Gastroesophageal sphincter (tissue), 4 donors: ENCODE measurements around the gene DDX5. TPM values are rescaled to one million over a fixed set of nuclear protein-coding genes. Genes with fewer than 3 reads are reported as not detected.

Experiments
- ATAC-seq: fragments of 150-250 bp; one replicate; pipeline ENCODE4 v1.9.1; 2016; ENCODE audit warnings: mild to moderate bottlenecking, moderate library complexity
- H3K27ac ChIP-seq, 4 donors: fragments of 200-600 bp; sonication (generic) in 3 of 4; 1 replicate in 3 of 4; 2 replicates in 1 of 4; pipeline ENCODE4 v1.5.1; 2016 to 2019
- H3K27me3 ChIP-seq: fragments of 200-600 bp; sonication (generic); one replicate; pipeline ENCODE4 v1.5.1; 2019
- H3K36me3 ChIP-seq, 2 donors: fragments of 200-600 bp; sonication (generic); one replicate each; pipeline ENCODE4 v1.5.1; 2019; ENCODE audit warnings: control low read depth in 1 of 2
- H3K4me1 ChIP-seq, 3 donors: fragments of 200-600 bp; sonication (generic); 1 replicate in 2 of 3; 2 replicates in 1 of 3; pipeline ENCODE4 v1.5.1; 2016 to 2019; ENCODE audit warnings: control low read depth in 2 of 3
- H3K4me3 ChIP-seq, 2 donors: fragments of 200-600 bp; sonication (generic); one replicate each; pipeline ENCODE4 v1.5.1; 2019; ENCODE audit warnings: mild to moderate bottlenecking in 1 of 2, moderate library complexity in 1 of 2
- H3K9me3 ChIP-seq, 3 donors: fragments of 200-600 bp; sonication (generic); one replicate each; pipeline ENCODE4 v1.5.1; 2017 to 2019; ENCODE audit warnings: control low read depth in 2 of 3
- EP300 ChIP-seq: sonication (generic); formaldehyde crosslinking; IDR thresholded peaks from one replicate; pipeline ENCODE4 v1.6.1; 2017; ENCODE audit warnings: antibody characterized with exemption, mild to moderate bottlenecking
- POLR2A ChIP-seq, 2 donors: fragments of 450-650 bp; IDR thresholded peaks; one replicate each; pipeline ENCODE4 v1.6.1; 2017; ENCODE audit warnings: antibody characterized with exemption in 2 of 2, mild to moderate bottlenecking in 2 of 2, moderate library complexity in 1 of 2
- POLR2AphosphoS5 ChIP-seq: sonication (generic); formaldehyde crosslinking; IDR thresholded peaks from one replicate; pipeline ENCODE4 v1.6.1; 2017; ENCODE audit warnings: antibody characterized with exemption
- WGBS, 2 donors: methylation state at CpG; one replicate each; pipeline ENCODE4 v1.1.5; 2018; ENCODE audit warnings: low coverage in 1 of 2; 5-methylcytosine and 5-hydroxymethylcytosine counted together
- total RNA-seq, 4 donors: library from RNA; depleted of rRNA; stranded (reverse); fragments of >200 nt; gene quantifications; one replicate each; pipeline ENCODE4 v1.1.0, GENCODE V29; 2016
- TF ChIP-seq, protein P1 (sequence below), 4 experiments: fragments of 200-600 bp in 2 of 4; fragments of 450-650 bp in 2 of 4; sonication (generic) in 1 of 4; IDR thresholded peaks; one replicate each; pipeline ENCODE4 v1.5.1; 2017 to 2019; ENCODE audit warnings: antibody characterized with exemption in 4 of 4, mild to moderate bottlenecking in 2 of 4, moderate library complexity in 2 of 4

The DDX5 gene
- total RNA-seq, 4 donors from 2014 or later: 585 to 908 (median 632) TPM

DNA sequence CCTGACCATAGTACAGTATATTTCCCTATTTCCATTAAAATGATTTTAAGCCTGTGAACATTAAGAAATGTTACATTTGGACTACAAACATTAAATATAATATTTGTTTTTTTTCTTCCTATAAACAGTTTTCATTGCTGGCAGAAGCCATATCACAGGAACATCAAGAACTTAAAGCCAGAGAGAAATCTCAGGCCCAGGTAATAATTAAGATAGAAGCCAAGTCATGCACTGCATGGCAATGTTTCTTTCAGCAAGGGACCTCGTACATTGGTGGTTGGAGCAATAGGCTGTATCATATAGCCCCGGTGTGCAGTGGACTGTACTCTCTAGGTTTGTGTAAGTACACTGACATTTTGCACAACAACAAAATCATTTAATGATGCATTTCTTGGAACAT, 30.8 kb upstream of the DDX5 start:
- no peak for ATAC-seq
- no peak overlapping the region for H3K4me3 ChIP-seq
- no peaks in the 10 kb centered on the region for H3K9me3 ChIP-seq
- TF ChIP-seq EP300: no peak
- TF ChIP-seq POLR2AphosphoS5: no peak
- TF ChIP-seq POLR2A (IDR thresholded peaks at IDR 0.05): no peak
- TF ChIP-seq, protein P1, sequence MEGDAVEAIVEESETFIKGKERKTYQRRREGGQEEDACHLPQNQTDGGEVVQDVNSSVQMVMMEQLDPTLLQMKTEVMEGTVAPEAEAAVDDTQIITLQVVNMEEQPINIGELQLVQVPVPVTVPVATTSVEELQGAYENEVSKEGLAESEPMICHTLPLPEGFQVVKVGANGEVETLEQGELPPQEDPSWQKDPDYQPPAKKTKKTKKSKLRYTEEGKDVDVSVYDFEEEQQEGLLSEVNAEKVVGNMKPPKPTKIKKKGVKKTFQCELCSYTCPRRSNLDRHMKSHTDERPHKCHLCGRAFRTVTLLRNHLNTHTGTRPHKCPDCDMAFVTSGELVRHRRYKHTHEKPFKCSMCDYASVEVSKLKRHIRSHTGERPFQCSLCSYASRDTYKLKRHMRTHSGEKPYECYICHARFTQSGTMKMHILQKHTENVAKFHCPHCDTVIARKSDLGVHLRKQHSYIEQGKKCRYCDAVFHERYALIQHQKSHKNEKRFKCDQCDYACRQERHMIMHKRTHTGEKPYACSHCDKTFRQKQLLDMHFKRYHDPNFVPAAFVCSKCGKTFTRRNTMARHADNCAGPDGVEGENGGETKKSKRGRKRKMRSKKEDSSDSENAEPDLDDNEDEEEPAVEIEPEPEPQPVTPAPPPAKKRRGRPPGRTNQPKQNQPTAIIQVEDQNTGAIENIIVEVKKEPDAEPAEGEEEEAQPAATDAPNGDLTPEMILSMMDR (IDR thresholded peaks at IDR 0.05): no peak
- peaks cover 2 to 100% of the 10 kb centered on the region in 2 donors for H3K36me3 ChIP-seq
- WGBS, 2 donors: 75 to 89% methylated on average over 2 of the region's 2 CpGs
- H3K27ac ChIP-seq: no peak overlapping the region
- peaks cover 0 to 5% (median 0%) of the 10 kb centered on the region in 3 donors for H3K4me1 ChIP-seq
- no peaks in the 10 kb centered on the region for H3K27me3 ChIP-seq

DNA sequence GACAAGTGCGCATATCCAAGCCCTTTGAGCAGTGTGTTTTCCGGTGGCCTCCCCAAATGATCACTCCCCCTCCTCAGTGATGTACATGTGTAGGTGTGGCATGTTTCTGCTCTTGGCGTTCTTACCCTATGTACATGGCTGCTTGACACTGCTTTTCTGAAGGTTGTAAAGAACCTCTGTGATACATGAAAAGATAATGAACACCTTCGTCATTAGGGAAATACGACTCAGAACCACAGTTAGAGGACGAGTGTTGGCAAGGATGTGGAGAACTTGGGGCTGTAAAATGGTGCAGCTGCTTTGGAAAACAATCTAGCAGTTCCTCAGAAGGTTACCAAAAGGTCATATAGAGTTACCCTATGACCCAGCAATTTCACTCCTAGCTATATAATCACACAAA, 29.3 kb upstream of the DDX5 start:
- WGBS, 2 donors: 48 to 68% methylated on average over 6 of the region's 6 CpGs
- Histone ChIP-seq H3K4me3 (no peak overlapping the region), H3K27me3 (no peaks in the 10 kb centered on the region), H3K9me3 (no peaks in the 10 kb centered on the region), H3K36me3 (peaks cover 6 to 100% of the 10 kb centered on the region in 2 donors), H3K27ac (no peak overlapping the region), H3K4me1 (peaks cover 0 to 13% (median 0%) of the 10 kb centered on the region in 3 donors)
- ATAC-seq: no peak
- no peak for TF ChIP-seq POLR2AphosphoS5
- TF ChIP-seq, protein P1 (IDR thresholded peaks at IDR 0.05): no peak
- no peak for TF ChIP-seq POLR2A (IDR thresholded peaks at IDR 0.05)
- TF ChIP-seq EP300: no peak

DNA sequence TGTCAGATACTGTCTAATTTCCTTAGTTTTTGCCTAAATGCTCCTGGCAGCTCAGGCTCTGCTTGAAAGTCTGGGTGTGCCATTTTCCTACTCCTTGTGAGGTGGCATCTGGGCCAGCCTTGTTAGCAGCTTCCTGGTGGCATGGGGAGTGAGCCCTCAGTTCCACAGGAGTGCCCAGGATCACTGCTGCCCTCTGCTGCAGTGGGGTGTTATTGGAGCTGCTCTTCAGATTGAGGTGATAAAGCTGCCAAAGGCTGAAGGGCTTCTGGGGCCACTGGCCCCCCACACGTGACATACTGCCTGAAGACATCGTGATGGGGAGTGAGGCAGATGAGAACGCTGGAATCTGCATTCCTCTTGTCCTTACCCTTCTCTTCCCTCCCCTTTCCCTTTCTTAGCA, 28.1 kb upstream of the DDX5 start:
- H3K4me3 ChIP-seq: no peak overlapping the region
- H3K4me1 ChIP-seq: peaks cover 0 to 13% (median 0%) of the 10 kb centered on the region in 3 donors
- 100% methylated on average over 2 of the region's 3 CpGs; no CpG with 5 or more reads in 1 of the 2 donors for WGBS, 2 donors
- H3K36me3 ChIP-seq: peaks cover 11 to 100% of the 10 kb centered on the region in 2 donors
- no peak for ATAC-seq
- H3K27me3 ChIP-seq: no peaks in the 10 kb centered on the region
- H3K9me3 ChIP-seq: no peaks in the 10 kb centered on the region
- H3K27ac ChIP-seq: no peak overlapping the region
- TF ChIP-seq, protein P1 (IDR thresholded peaks at IDR 0.05): no peak
- TF ChIP-seq EP300: no peak
- no peak for TF ChIP-seq POLR2A (IDR thresholded peaks at IDR 0.05)
- no peak for TF ChIP-seq POLR2AphosphoS5

DNA sequence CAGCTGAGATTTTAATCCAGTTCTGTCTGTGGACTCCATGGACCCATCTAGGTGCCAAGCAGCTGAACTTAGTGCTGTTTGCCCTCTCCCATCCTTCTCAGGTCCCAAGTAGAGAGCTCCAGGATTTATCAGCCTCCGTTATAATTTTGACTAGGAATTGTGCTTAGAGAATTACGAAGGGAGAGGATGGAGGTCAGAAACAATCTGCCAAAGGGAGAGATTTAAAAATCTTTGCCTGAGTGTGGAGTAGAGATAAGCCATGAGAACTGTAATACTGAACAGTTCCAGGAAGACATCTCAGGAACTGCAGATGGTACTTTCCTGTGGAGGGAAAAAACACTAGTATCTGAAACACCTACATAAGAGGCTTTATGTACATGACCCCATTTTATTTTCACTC, 27.7 kb upstream of the DDX5 start:
- Histone ChIP-seq H3K9me3 (no peaks in the 10 kb centered on the region), H3K27me3 (no peaks in the 10 kb centered on the region), H3K4me1 (peaks cover 0 to 13% (median 0%) of the 10 kb centered on the region in 3 donors), H3K4me3 (no peak overlapping the region), H3K27ac (no peak overlapping the region), H3K36me3 (peaks cover 14 to 100% of the 10 kb centered on the region in 2 donors)
- WGBS, 2 donors: 75 to 83% methylated on average over 1 to 2 of the region's 2 CpGs
- no peak for TF ChIP-seq EP300
- TF ChIP-seq POLR2A (IDR thresholded peaks at IDR 0.05): no peak
- no peak for TF ChIP-seq POLR2AphosphoS5
- TF ChIP-seq, protein P1 (IDR thresholded peaks at IDR 0.05): no peak
- no peak for ATAC-seq

DNA sequence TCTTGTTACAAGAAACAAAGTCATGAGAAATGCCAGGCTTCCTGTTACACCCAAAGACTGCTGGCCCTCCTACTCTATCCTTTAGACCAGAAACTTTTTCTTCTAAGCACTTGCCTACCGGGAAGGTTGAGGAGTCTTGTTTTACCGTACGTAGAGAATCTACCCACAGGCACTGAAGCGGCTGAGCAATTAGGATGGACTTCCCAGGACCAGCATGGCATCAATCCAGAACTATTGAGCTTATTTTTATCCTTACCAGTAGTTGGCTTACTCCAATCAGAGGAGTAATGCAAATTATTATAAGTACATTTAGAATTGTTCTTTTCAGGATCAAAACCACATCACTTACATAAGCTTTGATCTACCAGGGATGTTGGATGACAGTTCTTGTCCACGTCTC, 26.3 kb upstream of the DDX5 start:
- no peak for ATAC-seq
- Histone ChIP-seq H3K36me3 (peaks cover 16 to 100% of the 10 kb centered on the region in 2 donors), H3K9me3 (no peaks in the 10 kb centered on the region), H3K27me3 (no peaks in the 10 kb centered on the region), H3K27ac (peak overlapping the region in 3 of 4 donors; percentile 1 to 25 (median 7)), H3K4me1 (peaks cover 0 to 13% (median 0%) of the 10 kb centered on the region in 3 donors), H3K4me3 (no peak overlapping the region)
- WGBS, 2 donors: 84 to 91% methylated on average over 4 to 5 of the region's 5 CpGs
- TF ChIP-seq EP300 (no peak), POLR2A (IDR thresholded peaks at IDR 0.05) (no peak), POLR2AphosphoS5 (no peak)
- TF ChIP-seq, protein P1 (IDR thresholded peaks at IDR 0.05): no peak
